ENCODE results near the gene PCF11.

PCF11 gene, protein sequence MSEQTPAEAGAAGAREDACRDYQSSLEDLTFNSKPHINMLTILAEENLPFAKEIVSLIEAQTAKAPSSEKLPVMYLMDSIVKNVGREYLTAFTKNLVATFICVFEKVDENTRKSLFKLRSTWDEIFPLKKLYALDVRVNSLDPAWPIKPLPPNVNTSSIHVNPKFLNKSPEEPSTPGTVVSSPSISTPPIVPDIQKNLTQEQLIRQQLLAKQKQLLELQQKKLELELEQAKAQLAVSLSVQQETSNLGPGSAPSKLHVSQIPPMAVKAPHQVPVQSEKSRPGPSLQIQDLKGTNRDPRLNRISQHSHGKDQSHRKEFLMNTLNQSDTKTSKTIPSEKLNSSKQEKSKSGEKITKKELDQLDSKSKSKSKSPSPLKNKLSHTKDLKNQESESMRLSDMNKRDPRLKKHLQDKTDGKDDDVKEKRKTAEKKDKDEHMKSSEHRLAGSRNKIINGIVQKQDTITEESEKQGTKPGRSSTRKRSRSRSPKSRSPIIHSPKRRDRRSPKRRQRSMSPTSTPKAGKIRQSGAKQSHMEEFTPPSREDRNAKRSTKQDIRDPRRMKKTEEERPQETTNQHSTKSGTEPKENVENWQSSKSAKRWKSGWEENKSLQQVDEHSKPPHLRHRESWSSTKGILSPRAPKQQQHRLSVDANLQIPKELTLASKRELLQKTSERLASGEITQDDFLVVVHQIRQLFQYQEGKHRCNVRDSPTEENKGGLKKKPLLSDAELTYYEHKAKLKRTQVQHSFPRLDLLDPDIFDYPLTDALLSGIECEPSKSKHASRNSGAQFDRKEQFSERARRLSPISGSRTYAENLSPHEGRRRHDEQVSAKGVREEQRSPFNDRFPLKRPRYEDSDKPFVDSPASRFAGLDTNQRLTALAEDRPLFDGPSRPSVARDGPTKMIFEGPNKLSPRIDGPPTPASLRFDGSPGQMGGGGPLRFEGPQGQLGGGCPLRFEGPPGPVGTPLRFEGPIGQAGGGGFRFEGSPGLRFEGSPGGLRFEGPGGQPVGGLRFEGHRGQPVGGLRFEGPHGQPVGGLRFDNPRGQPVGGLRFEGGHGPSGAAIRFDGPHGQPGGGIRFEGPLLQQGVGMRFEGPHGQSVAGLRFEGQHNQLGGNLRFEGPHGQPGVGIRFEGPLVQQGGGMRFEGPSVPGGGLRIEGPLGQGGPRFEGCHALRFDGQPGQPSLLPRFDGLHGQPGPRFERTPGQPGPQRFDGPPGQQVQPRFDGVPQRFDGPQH (N-terminal part only)

GRCh38 chr11:83156996-83157593 is at the start of gene PCF11:
Gene PCF11, plus strand, starts transcription at chr11:83157131. Its CDS starts 309 bp downstream, at chr11:83157440.
- TF ChIP-seq, protein P1, sequence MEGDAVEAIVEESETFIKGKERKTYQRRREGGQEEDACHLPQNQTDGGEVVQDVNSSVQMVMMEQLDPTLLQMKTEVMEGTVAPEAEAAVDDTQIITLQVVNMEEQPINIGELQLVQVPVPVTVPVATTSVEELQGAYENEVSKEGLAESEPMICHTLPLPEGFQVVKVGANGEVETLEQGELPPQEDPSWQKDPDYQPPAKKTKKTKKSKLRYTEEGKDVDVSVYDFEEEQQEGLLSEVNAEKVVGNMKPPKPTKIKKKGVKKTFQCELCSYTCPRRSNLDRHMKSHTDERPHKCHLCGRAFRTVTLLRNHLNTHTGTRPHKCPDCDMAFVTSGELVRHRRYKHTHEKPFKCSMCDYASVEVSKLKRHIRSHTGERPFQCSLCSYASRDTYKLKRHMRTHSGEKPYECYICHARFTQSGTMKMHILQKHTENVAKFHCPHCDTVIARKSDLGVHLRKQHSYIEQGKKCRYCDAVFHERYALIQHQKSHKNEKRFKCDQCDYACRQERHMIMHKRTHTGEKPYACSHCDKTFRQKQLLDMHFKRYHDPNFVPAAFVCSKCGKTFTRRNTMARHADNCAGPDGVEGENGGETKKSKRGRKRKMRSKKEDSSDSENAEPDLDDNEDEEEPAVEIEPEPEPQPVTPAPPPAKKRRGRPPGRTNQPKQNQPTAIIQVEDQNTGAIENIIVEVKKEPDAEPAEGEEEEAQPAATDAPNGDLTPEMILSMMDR (IDR thresholded peaks at IDR 0.05; ENCODE audit: extremely low read depth, missing control alignments), result no peak

DNA sequence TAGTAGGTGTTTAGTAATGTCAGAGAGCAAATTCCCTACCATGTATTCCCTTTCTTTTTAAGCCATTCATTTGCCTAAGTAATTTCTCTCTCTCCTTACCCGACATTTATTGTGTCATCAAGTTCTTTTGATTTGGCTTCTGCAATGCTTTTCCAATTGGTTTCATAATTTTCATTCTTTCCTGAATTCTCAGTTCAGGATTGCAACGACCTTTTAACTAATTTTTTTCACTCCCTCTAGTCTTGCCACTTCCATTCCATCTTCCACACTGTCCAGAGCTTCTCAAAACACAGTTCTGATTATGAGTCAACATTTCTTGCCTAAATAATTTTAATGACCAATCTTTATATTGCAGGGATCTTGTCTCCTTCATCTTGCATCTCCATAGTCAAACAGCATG is 44.0 kb upstream of the PCF11 start:
- DNase-seq (ENCODE audit: low spot score), result no peak
- TF ChIP-seq, protein P1 (IDR thresholded peaks at IDR 0.05; ENCODE audit: extremely low read depth, missing control alignments), result no peak

More at GRCh38 chr11:83156996-83157593, at the start of gene PCF11:
- peak; percentile 92 for DNase-seq (ENCODE audit: low spot score)

DNA sequence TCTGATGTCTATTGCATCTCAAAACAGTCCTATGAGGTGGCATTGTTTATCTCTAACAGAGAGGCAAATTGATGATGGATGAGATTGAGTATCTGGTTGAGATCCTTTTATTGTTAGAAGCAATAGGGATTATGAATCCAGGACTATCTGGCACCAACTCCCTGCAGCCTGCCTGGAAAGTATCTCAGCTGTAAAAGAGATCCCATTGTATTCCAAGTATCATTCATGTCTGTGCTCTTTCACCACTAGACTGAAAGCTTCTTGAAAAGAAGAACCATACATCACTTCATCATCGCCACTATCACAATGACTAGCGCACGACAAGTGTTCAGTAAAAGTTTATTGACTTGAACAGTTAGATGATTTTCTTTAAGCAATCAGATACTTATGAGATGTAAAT is 41.9 kb upstream of the PCF11 start:
- DNase-seq (ENCODE audit: low spot score), result no peak
- TF ChIP-seq, protein P1 (IDR thresholded peaks at IDR 0.05; ENCODE audit: extremely low read depth, missing control alignments), result no peak

DNA sequence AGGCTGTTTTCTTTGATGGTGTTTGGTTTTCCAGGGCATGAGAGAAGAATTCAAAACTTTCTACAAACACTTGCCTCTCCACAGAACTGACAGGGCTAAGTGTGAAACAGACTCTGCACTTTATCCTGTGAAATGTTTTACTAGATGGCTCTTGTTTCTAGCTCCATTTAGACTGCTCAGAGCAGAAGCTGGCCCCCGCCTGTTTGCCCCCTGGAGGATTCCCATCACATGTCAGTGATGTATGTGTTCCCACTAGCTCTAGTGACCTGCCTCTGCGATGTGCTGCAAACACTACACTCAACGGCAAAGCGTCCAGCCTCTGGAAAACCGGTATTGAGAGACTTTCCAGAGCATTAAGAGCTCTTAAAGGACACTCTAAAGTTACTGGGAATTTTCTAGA is 41.4 kb upstream of the PCF11 start:
- no peak for DNase-seq (ENCODE audit: low spot score)
- TF ChIP-seq, protein P1 (IDR thresholded peaks at IDR 0.05; ENCODE audit: extremely low read depth, missing control alignments), result no peak

GRCh38 chr11:83116015-83116641 is 40.8 kb upstream of the PCF11 start:
- TF ChIP-seq, protein P1 (IDR thresholded peaks at IDR 0.05; ENCODE audit: extremely low read depth, missing control alignments), result no peak
- DNase-seq (ENCODE audit: low spot score), result no peak

GRCh38 chr11:83118814-83119213 is 38.1 kb upstream of the PCF11 start:
- no peak for DNase-seq (ENCODE audit: low spot score)
- TF ChIP-seq, protein P1 (IDR thresholded peaks at IDR 0.05; ENCODE audit: extremely low read depth, missing control alignments), result no peak

All from GM20000 (cell line).